Psoas muscle (tissue), 8 donors: ENCODE results near the gene IZUMO1. TPM values are rescaled to one million over a fixed set of nuclear protein-coding genes. Genes with fewer than 3 reads are reported as not detected.

Experiments used
- ATAC-seq, 4 donors: fragments of 200-7000 bp; cut with Tn5 transposase; one replicate each; pipeline ENCODE4 v1.9.1; 2020; ENCODE audit warnings: moderate library complexity in 3 of 4, mild to moderate bottlenecking in 2 of 4
- DNase-seq, 2 donors: peaks; one replicate each; pipeline ENCODE4 v3.0.0-alpha.2; 2020
- H3K27ac ChIP-seq: fragments of 200-600 bp; one replicate; pipeline ENCODE4 v1.8.0; 2022
- H3K27me3 ChIP-seq, 3 donors: fragments of 200-600 bp in 1 of 3; one replicate each; pipeline versions ENCODE4 v1.6.1 to v1.8.0; 2013 to 2022; ENCODE audit warnings: low read length in 2 of 3, mild to moderate bottlenecking in 2 of 3, moderate library complexity in 1 of 3; ENCODE audit not compliant: insufficient read depth in 3 of 3
- H3K36me3 ChIP-seq, 2 donors: fragments of 200-600 bp in 1 of 2; one replicate each; pipeline versions ENCODE4 v1.6.1 to v1.8.0; 2013 to 2022; ENCODE audit warnings: low read depth in 1 of 2, mild to moderate bottlenecking in 1 of 2, moderate library complexity in 1 of 2; ENCODE audit not compliant: insufficient read depth in 1 of 2
- H3K4me1 ChIP-seq: fragments of 200-600 bp; one replicate; pipeline ENCODE4 v1.8.0; 2022
- H3K4me3 ChIP-seq: fragments of 200-600 bp; one replicate; pipeline ENCODE4 v1.8.0; 2022; ENCODE audit warnings: mild to moderate bottlenecking
- H3K9me3 ChIP-seq: fragments of 200-600 bp; one replicate; pipeline ENCODE4 v1.8.0; 2022
- CTCF ChIP-seq: fragments of 200-600 bp; IDR thresholded peaks from one replicate; pipeline ENCODE4 v1.8.0; 2022; ENCODE audit warnings: antibody characterized with exemption
- WGBS, 3 donors: extraction: QIAGEN DNeasy Blood & Tissue Kit; methylation state at CpG; one replicate each; pipeline versions ENCODE4 v1.1.6 to v1.1.7; 2013; 5-methylcytosine and 5-hydroxymethylcytosine counted together
- intact Hi-C, 2 donors: fragments of 100-400 bp; cut with DNase I; formaldehyde crosslinking; loops; one replicate each; pipeline versions ENCODE4 v1.11.0 to v1.14.2; 2022
- polyA plus RNA-seq, 3 donors: library from polyadenylated mRNA; stranded (reverse); fragments of 200-250 nt; gene quantifications; one replicate each; pipeline ENCODE4 v1.2.3, GENCODE V29; 2013
- total RNA-seq, 4 donors: library from RNA; stranded (reverse); fragmentation: NEBNext Ultra II Directional in 2 of 4; extraction: Animal tissue kit (Norgen Biotek cat#: 25700) in 2 of 4; gene quantifications; one replicate each; pipeline versions ENCODE4 v1.2.1 to v1.2.4, GENCODE V29; 2021 to 2023
- donor health status: healthy with polysubstance abuse.
- donor health status: DM: no; HTN: no; CAD: no; lungs with moderate emphysema.
- donor health status: Bipolar disorder and iron deficiency.
- donor health status: healthy.
- donor health status: DM: yes; HTN: yes; CAD: no.
- donor health status: DM: no; HTN: no; CAD: no.
- donor health status: DM: no; HTN: no; CAD: no.
- donor health status: DM: yes; HTN: yes; CAD: no.

The IZUMO1 gene
- total and polyA plus RNA-seq, 7 donors = 0.18 to 0.76 (median 0.36) TPM; not detected in 2

- ATAC-seq (no peak), DNase-seq (no peak)
- peaks cover 19% of the 10 kb centered on the region for H3K4me1 ChIP-seq
- H3K27ac ChIP-seq = peak overlapping the region; percentile 42
- H3K9me3 ChIP-seq = no peaks in the 10 kb centered on the region
- peak overlapping the region; percentile 57 for H3K4me3 ChIP-seq
- no peaks in the 10 kb centered on the region for H3K36me3 ChIP-seq
- no peaks in the 10 kb centered on the region for H3K27me3 ChIP-seq
- TF ChIP-seq CTCF = no peak
- intact Hi-C loops = no loop called here
- WGBS, 3 donors = 44 to 50% (median 46%) methylated on average over 20 of the region's 20 CpGs
Observed at GRCh38 chr19:48751845-48752495, 5.3 kb upstream of the IZUMO1 start.

- peak overlapping the region; percentile 57 for H3K4me3 ChIP-seq
- no peaks in the 10 kb centered on the region for H3K9me3 ChIP-seq
- no peak for TF ChIP-seq CTCF
- DNase-seq (no peak), ATAC-seq (no peak)
- no peaks in the 10 kb centered on the region for H3K27me3 ChIP-seq
- H3K36me3 ChIP-seq = no peaks in the 10 kb centered on the region
- 82 to 87% (median 84%) methylated on average over 29 of the region's 29 CpGs for WGBS, 3 donors
- no peak overlapping the region for H3K27ac ChIP-seq
- H3K4me1 ChIP-seq = peaks cover 14% of the 10 kb centered on the region
- intact Hi-C loops = no loop called here
Observed at GRCh38 chr19:48750771-48751504, 4.2 kb upstream of the IZUMO1 start.

GRCh38 chr19:48750351-48750750 is 3.6 kb upstream of the IZUMO1 start:
- no peaks in the 10 kb centered on the region for H3K9me3 ChIP-seq
- H3K4me1 ChIP-seq = peaks cover 9% of the 10 kb centered on the region
- H3K27ac ChIP-seq = no peak overlapping the region
- no peak overlapping the region for H3K4me3 ChIP-seq
- intact Hi-C loops = no loop called here
- WGBS, 3 donors = 90 to 96% (median 96%) methylated on average over 31 of the region's 31 CpGs
- H3K27me3 ChIP-seq = no peaks in the 10 kb centered on the region
- ATAC-seq (no peak), DNase-seq (no peak)
- H3K36me3 ChIP-seq = no peaks in the 10 kb centered on the region
- no peak for TF ChIP-seq CTCF

GRCh38 chr19:48749571-48750198 is 3.0 kb upstream of the IZUMO1 start:
- WGBS, 3 donors = 68 to 79% (median 73%) methylated on average over 3 to 4 of the region's 4 CpGs
- H3K27me3 ChIP-seq = no peaks in the 10 kb centered on the region
- intact Hi-C loops = no loop called here
- peaks cover 8% of the 10 kb centered on the region for H3K4me1 ChIP-seq
- DNase-seq = no peak
- no peak for ATAC-seq
- H3K36me3 ChIP-seq = no peaks in the 10 kb centered on the region
- H3K4me3 ChIP-seq = no peak overlapping the region
- no peak overlapping the region for H3K27ac ChIP-seq
- no peaks in the 10 kb centered on the region for H3K9me3 ChIP-seq
- TF ChIP-seq CTCF = no peak
